GM23338 (cell line): ENCODE results near the gene DSCAML1. TPM values are rescaled to one million over a fixed set of nuclear protein-coding genes. Genes with fewer than 3 reads are reported as not detected.

Experiments used
- ATAC-seq: fragments of 200-7000 bp; cut with Tn5 transposase; 3 replicates; pipeline ENCODE4 v1.9.1; 2020
- DNase-seq: peaks from one replicate; pipeline ENCODE4 v3.0.0-alpha.2; 2015; ENCODE audit warnings: low spot score
- H2AFZ ChIP-seq: fragments of 200-600 bp; sonication (generic); 2 replicates; pipeline ENCODE4 v1.8.0; 2016; ENCODE audit warnings: antibody characterized with exemption, mild to moderate bottlenecking, moderate library complexity
- H3F3A ChIP-seq: fragments of 200-600 bp; sonication (generic); replicated peaks from 2 replicates; pipeline ENCODE4 v1.8.0; 2017; ENCODE audit warnings: antibody characterized with exemption, mixed run types, low read depth
- H3K27ac ChIP-seq: fragments of 200-600 bp; sonication (generic); 2 replicates; pipeline ENCODE4 v1.6.1; 2016; ENCODE audit warnings: low read depth
- H3K27me3 ChIP-seq: fragments of 200-600 bp; sonication (generic); 2 replicates; pipeline ENCODE4 v1.8.0; 2016; ENCODE audit warnings: mild to moderate bottlenecking, mixed run types, moderate library complexity; ENCODE audit not compliant: insufficient read depth
- H3K36me3 ChIP-seq: fragments of 200-600 bp; sonication (generic); 2 replicates; pipeline ENCODE4 v1.8.0; 2016; ENCODE audit warnings: mild to moderate bottlenecking; ENCODE audit not compliant: insufficient read depth
- H3K4me1 ChIP-seq: fragments of 200-600 bp; sonication (generic); 2 replicates; pipeline ENCODE4 v1.8.0; 2016; ENCODE audit warnings: mild to moderate bottlenecking, moderate library complexity; ENCODE audit not compliant: insufficient read depth
- H3K4me2 ChIP-seq: fragments of 200-600 bp; sonication (generic); 2 replicates; pipeline ENCODE4 v1.7.1; 2017; ENCODE audit warnings: mixed run types
- H3K4me3 ChIP-seq: fragments of 200-600 bp; sonication (generic); 2 replicates; pipeline ENCODE4 v1.6.1; 2016; ENCODE audit warnings: mixed run types
- H3K79me2 ChIP-seq: fragments of 200-600 bp; sonication (generic); replicated peaks from 2 replicates; pipeline ENCODE4 v1.8.0; 2017; ENCODE audit warnings: mild to moderate bottlenecking; ENCODE audit not compliant: insufficient read depth
- H3K9me2 ChIP-seq: fragments of 200-600 bp; sonication (generic); 2 replicates; pipeline ENCODE4 v1.8.0; 2017; ENCODE audit not compliant: insufficient read depth
- H4K20me1 ChIP-seq: fragments of 200-600 bp; sonication (generic); replicated peaks from 2 replicates; pipeline ENCODE4 v1.8.0; 2017; ENCODE audit warnings: mild to moderate bottlenecking; ENCODE audit not compliant: insufficient read depth
- H3K27ac Mint-ChIP-seq: 2 replicates; pipeline ENCODE4 v1.8.0; 2020; ENCODE audit warnings: inconsistent platforms, mild to moderate bottlenecking, moderate library complexity, mixed read lengths
- H3K27me3 Mint-ChIP-seq: 3 replicates; pipeline ENCODE4 v1.8.0; 2022; ENCODE audit warnings: low read depth, mild to moderate bottlenecking, moderate library complexity, mixed read lengths, inconsistent platforms; ENCODE audit not compliant: insufficient read depth, poor library complexity
- H3K36me3 Mint-ChIP-seq: 3 replicates; pipeline ENCODE4 v1.8.0; 2021; ENCODE audit warnings: low read depth, mild to moderate bottlenecking, inconsistent platforms, moderate library complexity, mixed read lengths
- H3K4me1 Mint-ChIP-seq: 3 replicates; pipeline ENCODE4 v1.8.0; 2020; ENCODE audit warnings: mild to moderate bottlenecking, inconsistent platforms, mixed read lengths
- H3K4me3 Mint-ChIP-seq: 3 replicates; pipeline ENCODE4 v1.8.0; 2021; ENCODE audit warnings: moderate library complexity, mild to moderate bottlenecking, inconsistent platforms, mixed read lengths
- H3K9me3 Mint-ChIP-seq: 3 replicates; pipeline ENCODE4 v1.8.0; 2020; ENCODE audit warnings: moderate library complexity, mild to moderate bottlenecking, inconsistent platforms, mixed read lengths
- CREB1 ChIP-seq: fragments of 250-450 bp; sonication (Bioruptor Pico); IDR thresholded peaks from 2 replicates; pipeline ENCODE4 v1.5.0; 2020; ENCODE audit warnings: low read depth, mild to moderate bottlenecking, moderate library complexity
- CTCF ChIP-seq, 2 experiments: fragments of 200-600 bp in 1 of 2; sonication (generic) in 1 of 2; conservative IDR thresholded peaks; 2 replicates each; pipeline versions ENCODE4 v1.5.1 to v1.6.1; 2016 to 2017; ENCODE audit warnings: antibody characterized with exemption in 2 of 2, low read depth in 2 of 2, mild to moderate bottlenecking in 2 of 2, moderate library complexity in 1 of 2
- ETS1 ChIP-seq: IDR thresholded peaks from 2 replicates; pipeline ENCODE4 v1.6.1; 2016; ENCODE audit warnings: antibody characterized with exemption
- EZH2 ChIP-seq: fragments of 200-600 bp; sonication (generic); IDR thresholded peaks from one replicate; pipeline ENCODE4 v1.8.0; 2017; ENCODE audit warnings: antibody characterized with exemption, mild to moderate bottlenecking, low read depth; ENCODE audit not compliant: unreplicated experiment
- EZH2phosphoT487 ChIP-seq: fragments of 200-600 bp; sonication (generic); IDR thresholded peaks from one replicate; pipeline ENCODE4 v1.8.1; 2018; ENCODE audit warnings: antibody characterized with exemption; ENCODE audit not compliant: unreplicated experiment
- JUNB ChIP-seq: IDR thresholded peaks from one replicate; pipeline ENCODE4 v1.6.1; 2016; ENCODE audit warnings: antibody characterized with exemption; ENCODE audit not compliant: unreplicated experiment
- NANOG ChIP-seq: IDR thresholded peaks from 2 replicates; pipeline ENCODE4 v1.6.1; 2016; ENCODE audit warnings: antibody characterized with exemption, borderline replicate concordance
- POLR2AphosphoS5 ChIP-seq: IDR thresholded peaks from 2 replicates; pipeline ENCODE4 v1.6.1; 2016; ENCODE audit warnings: antibody characterized with exemption, low read depth
- REST ChIP-seq: IDR thresholded peaks from one replicate; pipeline ENCODE4 v1.6.1; 2018; ENCODE audit warnings: antibody characterized with exemption; ENCODE audit not compliant: unreplicated experiment
- STAT1 ChIP-seq: IDR thresholded peaks from one replicate; pipeline ENCODE4 v1.6.1; 2016; ENCODE audit warnings: antibody characterized with exemption; ENCODE audit not compliant: unreplicated experiment
- ZNF114 ChIP-seq: fragments of 250-450 bp; sonication (Bioruptor Pico); IDR thresholded peaks from 2 replicates; pipeline ENCODE4 v1.5.0; 2020; ENCODE audit warnings: mild to moderate bottlenecking, moderate library complexity
- ZNF331 ChIP-seq: fragments of 250-450 bp; sonication (Bioruptor Pico); IDR thresholded peaks from 2 replicates; pipeline ENCODE4 v1.5.0; 2020; ENCODE audit warnings: low read depth, mild to moderate bottlenecking, moderate library complexity
- ZNF462 ChIP-seq: fragments of 250-450 bp; sonication (Bioruptor Pico); IDR thresholded peaks from 2 replicates; pipeline ENCODE4 v1.5.0; 2020; ENCODE audit warnings: mild to moderate bottlenecking, moderate library complexity
- polyA plus RNA-seq: library from polyadenylated mRNA; unstranded; fragments of >200 nt; fragmentation: Nextera tagmentation; extraction: Ambion mirVana; gene quantifications from 2 replicates; pipeline ENCODE4 v1.2.1, GENCODE V29; 2016
- total RNA-seq: library from RNA; depleted of rRNA; stranded (reverse); fragments of >200 nt; shearing (Covaris generic); gene quantifications from 2 replicates; pipeline ENCODE4 v1.2.3, GENCODE V29; 2014

The DSCAML1 gene
- total and polyA plus RNA-seq, 2 experiments from 2014 or later = 0.17 TPM; not detected in 1

DNA sequence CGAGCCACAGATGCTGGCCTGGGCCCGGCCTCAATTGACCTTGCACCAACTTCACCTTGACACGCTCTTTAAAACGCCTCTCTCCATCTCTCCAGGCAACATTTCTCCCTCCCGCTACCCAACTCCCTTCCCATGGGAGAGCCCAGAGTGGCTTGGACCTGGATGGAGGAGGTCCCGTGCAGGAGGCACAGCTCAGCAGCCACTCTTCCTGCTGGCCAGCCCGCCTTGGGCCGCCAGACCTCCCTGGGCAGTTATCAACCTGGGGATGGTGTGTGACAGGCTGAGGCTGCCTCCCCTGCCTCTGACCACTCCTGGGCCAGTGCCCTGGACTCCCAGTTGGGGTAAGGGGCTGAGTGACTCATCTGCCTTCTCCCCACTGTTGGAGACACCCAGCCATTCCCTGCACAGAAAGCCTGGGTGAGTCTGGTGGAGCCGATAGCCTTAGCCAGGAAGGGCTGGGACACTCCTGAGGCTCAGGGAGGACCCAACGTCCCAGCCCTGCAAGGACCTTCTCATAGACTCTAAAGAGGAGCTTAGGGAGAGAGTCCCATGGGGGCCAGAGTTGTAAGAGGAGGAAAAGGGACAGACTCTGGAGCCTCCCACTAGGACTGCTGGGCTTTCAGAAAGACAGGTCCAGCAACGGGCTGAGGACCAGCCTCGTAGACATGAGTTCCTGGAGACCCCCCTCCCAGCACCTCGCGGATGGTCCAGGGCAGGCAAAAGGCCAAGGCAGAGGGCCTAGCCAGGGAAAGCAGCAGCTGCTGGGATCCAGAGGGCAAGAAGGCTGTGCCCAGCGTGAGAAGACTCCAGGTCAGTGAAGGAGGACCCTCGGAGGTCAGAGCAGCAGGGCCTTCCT lies 337.7 kb downstream of the DSCAML1 start:
- DNase-seq (no peak), ATAC-seq (no peak)
- no peaks in the 10 kb centered on the region for H4K20me1 ChIP-seq
- TF ChIP-seq CTCF (conservative IDR thresholded peaks at IDR 0.05; ENCODE audit: low read depth in 2 of 2) (no peak), ZNF462 (CRISPR knock-in tag) (no peak), NANOG (no peak), STAT1 (no peak), JUNB (no peak), CREB1 (CRISPR knock-in tag) (no peak), POLR2AphosphoS5 (no peak), ETS1 (no peak), EZH2phosphoT487 (no peak), ZNF331 (no peak), REST (no peak), EZH2 (no peak), ZNF114 (CRISPR knock-in tag) (no peak)
- no peaks in the 10 kb centered on the region for H3K79me2 ChIP-seq
- H3K36me3 Mint-ChIP-seq = no peaks in the 10 kb centered on the region
- peaks cover under 1% of the 10 kb centered on the region; the same call in 2 of the 3 replicates for H3K9me3 Mint-ChIP-seq
- H3K4me3 Mint-ChIP-seq = no peak overlapping the region
- H3K27me3 Mint-ChIP-seq = peaks cover 21% of the 10 kb centered on the region
- H3K27ac Mint-ChIP-seq = no peak overlapping the region; the same call in 1 of the 2 replicates
- no peaks in the 10 kb centered on the region for H3F3A ChIP-seq
- H3K27me3 ChIP-seq = no peaks in the 10 kb centered on the region
- H3K4me1 ChIP-seq = no peaks in the 10 kb centered on the region
- H3K27ac ChIP-seq = no peak overlapping the region
- no peak overlapping the region for H3K4me2 ChIP-seq
- H3K9me2 ChIP-seq = no peaks in the 10 kb centered on the region
- H2AFZ ChIP-seq = no peak overlapping the region
- H3K4me3 ChIP-seq = no peak overlapping the region
- H3K4me1 Mint-ChIP-seq = peaks cover 8% of the 10 kb centered on the region; the same call in 2 of the 3 replicates
- H3K36me3 ChIP-seq = no peaks in the 10 kb centered on the region
